Keratinocyte (primary cell): ENCODE results near the gene CCDC102A. TPM values are rescaled to one million over a fixed set of nuclear protein-coding genes. Genes with fewer than 3 reads are reported as not detected.

Source experiments
- DNase-seq: peaks from one replicate; pipeline ENCODE4 v3.0.0-alpha.2; 2011; ENCODE audit warnings: low read depth, missing footprints, low spot score
- FAIRE-seq: peaks from 2 replicates; lab custom pipeline; 2011; peaks lifted over from hg19 to GRCh38; lab: Jason Lieb, UNC
- H2AFZ ChIP-seq: 2 replicates; pipeline ENCODE4 v1.6.0; 2012; ENCODE audit warnings: low read length, control low read depth, inconsistent platforms; ENCODE audit not compliant: control insufficient read depth
- H3K27ac ChIP-seq: 2 replicates; pipeline ENCODE4 v1.5.1; 2011; ENCODE audit warnings: low read length; ENCODE audit not compliant: control insufficient read depth, insufficient read depth
- H3K27me3 ChIP-seq: 3 replicates; pipeline ENCODE4 v1.6.0; 2011; ENCODE audit warnings: low read length; ENCODE audit not compliant: control insufficient read depth, insufficient read depth; ENCODE audit errors: extremely low read depth
- H3K36me3 ChIP-seq, 2 experiments: 2 replicates in 1 of 2; 3 replicates in 1 of 2; pipeline ENCODE4 v1.5.1; 2011; ENCODE audit warnings: low read length in 2 of 2, mild to moderate bottlenecking in 1 of 2; ENCODE audit not compliant: control insufficient read depth in 2 of 2, insufficient read depth in 2 of 2; ENCODE audit errors: extremely low read depth in 1 of 2
- H3K4me1 ChIP-seq: 3 replicates; pipeline ENCODE4 v1.5.1; 2011; ENCODE audit warnings: low read length; ENCODE audit not compliant: control insufficient read depth, insufficient read depth; ENCODE audit errors: extremely low read depth
- H3K4me2 ChIP-seq: 3 replicates; pipeline ENCODE4 v1.6.0; 2011; ENCODE audit warnings: low read depth, low read length; ENCODE audit not compliant: control insufficient read depth, insufficient read depth; ENCODE audit errors: extremely low read depth
- H3K4me3 ChIP-seq, 3 experiments: fragments of 200-600 bp in 1 of 3; sonication (generic) in 1 of 3; 2 replicates in 2 of 3; 3 replicates in 1 of 3; pipeline ENCODE4 v1.5.1; 2011 to 2016; ENCODE audit warnings: low read length in 3 of 3, mild to moderate bottlenecking in 3 of 3, control low read depth in 2 of 3, inconsistent platforms in 1 of 3, low read depth in 1 of 3, mixed read lengths in 1 of 3, mixed run types in 1 of 3, moderate library complexity in 1 of 3; ENCODE audit not compliant: control insufficient read depth in 2 of 3, insufficient read depth in 2 of 3; ENCODE audit errors: extremely low read depth in 1 of 3
- H3K79me2 ChIP-seq: 2 replicates; pipeline ENCODE4 v1.6.0; 2012; ENCODE audit warnings: low read length; ENCODE audit not compliant: control insufficient read depth, insufficient read depth
- H3K9ac ChIP-seq: 3 replicates; pipeline ENCODE4 v1.6.0; 2011; ENCODE audit warnings: low read length; ENCODE audit not compliant: control insufficient read depth, insufficient read depth; ENCODE audit errors: extremely low read depth
- H3K9me1 ChIP-seq: 3 replicates; pipeline ENCODE4 v1.6.0; 2011; ENCODE audit warnings: low read length; ENCODE audit not compliant: control insufficient read depth, insufficient read depth; ENCODE audit errors: extremely low read depth
- H3K9me3 ChIP-seq: 2 replicates; pipeline ENCODE4 v1.5.1; 2012; ENCODE audit warnings: low read depth, low read length; ENCODE audit not compliant: control insufficient read depth
- H4K20me1 ChIP-seq: 3 replicates; pipeline ENCODE4 v1.6.0; 2011; ENCODE audit warnings: low read length; ENCODE audit not compliant: control insufficient read depth, insufficient read depth; ENCODE audit errors: extremely low read depth
- CTCF ChIP-seq, 3 experiments: IDR thresholded peaks in 1 of 3; conservative IDR thresholded peaks in 1 of 3; optimal IDR thresholded peaks in 1 of 3; 2 replicates in 2 of 3; 3 replicates in 1 of 3; pipeline versions ENCODE3 to v1.5.1; 2011; ENCODE audit warnings: low read length in 3 of 3, mild to moderate bottlenecking in 3 of 3, moderate library complexity in 2 of 3, control low read depth in 1 of 3, inconsistent platforms in 1 of 3; ENCODE audit not compliant: insufficient read depth in 2 of 3; ENCODE audit errors: extremely low read depth in 1 of 3
- EZH2 ChIP-seq: IDR thresholded peaks from one replicate; pipeline ENCODE4 v1.6.1; 2012; ENCODE audit warnings: inconsistent platforms, mild to moderate bottlenecking, low read length, moderate library complexity
- dilution Hi-C: fragments of 300-500 bp; cut with MboI; formaldehyde crosslinking; loops from one replicate; pipeline ENCODE4 v1.7.0; 2020; ENCODE audit warnings: low sequenced_read_pairs; ENCODE audit not compliant: extremely low pct_ligation_motif_present
- polyA plus RNA-seq, 5 experiments: library from polyadenylated mRNA; depleted of rRNA in 3 of 5; stranded (reverse) in 3 of 5; stranded (forward) in 1 of 5; unstranded in 1 of 5; fragments of >200 nt; gene quantifications; 1 replicate in 1 of 5; 2 replicates in 3 of 5; 3 replicates in 1 of 5; pipeline versions ENCODE4 v1.2.1 to v1.2.3, GENCODE V29; 2011 to 2012; ENCODE audit warnings: missing spikeins in 2 of 5, low read depth in 1 of 5, low replicate concordance in 1 of 5

Gene CCDC102A
- polyA plus RNA-seq, 1 donor (not counting 4 experiments of a cell fraction or from before 2014, with no cell fraction given), result 2.2 TPM

GRCh38 chr16:57498031-57498430 is 38.3 kb downstream of the CCDC102A start:
- no peak overlapping the region for H3K27ac ChIP-seq
- no peaks in the 10 kb centered on the region for H3K36me3 ChIP-seq
- H3K9ac ChIP-seq, result no peak overlapping the region
- H3K9me3 ChIP-seq, result no peaks in the 10 kb centered on the region
- FAIRE-seq, result no peak
- DNase-seq, result no peak
- H3K79me2 ChIP-seq, result no peaks in the 10 kb centered on the region
- H3K4me2 ChIP-seq, result no peak overlapping the region
- no peak overlapping the region for H3K4me3 ChIP-seq
- H3K27me3 ChIP-seq, result no peaks in the 10 kb centered on the region
- TF ChIP-seq EZH2 (no peak), CTCF (optimal IDR thresholded peaks at IDR 0.05 in 1 of 3, IDR thresholded peaks at IDR 0.05 in 1 of 3, conservative IDR thresholded peaks at IDR 0.05 in 1 of 3; ENCODE audit: extremely low read depth in 1 of 3, insufficient read depth in 2 of 3, low read length in 3 of 3) (no peak)
- no peaks in the 10 kb centered on the region for H3K9me1 ChIP-seq
- H4K20me1 ChIP-seq, result no peaks in the 10 kb centered on the region
- dilution Hi-C loops, result no loop called here
- no peaks in the 10 kb centered on the region for H3K4me1 ChIP-seq
- H2AFZ ChIP-seq, result no peak overlapping the region

- Histone ChIP-seq H3K4me3 (no peak overlapping the region), H3K27ac (no peak overlapping the region), H3K9ac (no peak overlapping the region), H2AFZ (no peak overlapping the region), H3K4me1 (no peaks in the 10 kb centered on the region), H3K9me3 (no peaks in the 10 kb centered on the region), H3K79me2 (no peaks in the 10 kb centered on the region), H3K4me2 (no peak overlapping the region), H4K20me1 (no peaks in the 10 kb centered on the region), H3K9me1 (no peaks in the 10 kb centered on the region), H3K36me3 (no peaks in the 10 kb centered on the region), H3K27me3 (no peaks in the 10 kb centered on the region)
- dilution Hi-C loops, result no loop called here
- TF ChIP-seq CTCF (optimal IDR thresholded peaks at IDR 0.05 in 1 of 3, IDR thresholded peaks at IDR 0.05 in 1 of 3, conservative IDR thresholded peaks at IDR 0.05 in 1 of 3; ENCODE audit: extremely low read depth in 1 of 3, insufficient read depth in 2 of 3, low read length in 3 of 3) (no peak), EZH2 (no peak)
- FAIRE-seq (no peak), DNase-seq (no peak)
Observed at GRCh38 chr16:57497121-57497520, 39.2 kb downstream of the CCDC102A start.
